ENCODE data around the gene EFNA2. TPM values are rescaled to one million over a fixed set of nuclear protein-coding genes. Genes with fewer than 3 reads are reported as not detected.

EFNA2 gene
- total RNA-seq, 4 donors from 2014 or later = not detected

DNA sequence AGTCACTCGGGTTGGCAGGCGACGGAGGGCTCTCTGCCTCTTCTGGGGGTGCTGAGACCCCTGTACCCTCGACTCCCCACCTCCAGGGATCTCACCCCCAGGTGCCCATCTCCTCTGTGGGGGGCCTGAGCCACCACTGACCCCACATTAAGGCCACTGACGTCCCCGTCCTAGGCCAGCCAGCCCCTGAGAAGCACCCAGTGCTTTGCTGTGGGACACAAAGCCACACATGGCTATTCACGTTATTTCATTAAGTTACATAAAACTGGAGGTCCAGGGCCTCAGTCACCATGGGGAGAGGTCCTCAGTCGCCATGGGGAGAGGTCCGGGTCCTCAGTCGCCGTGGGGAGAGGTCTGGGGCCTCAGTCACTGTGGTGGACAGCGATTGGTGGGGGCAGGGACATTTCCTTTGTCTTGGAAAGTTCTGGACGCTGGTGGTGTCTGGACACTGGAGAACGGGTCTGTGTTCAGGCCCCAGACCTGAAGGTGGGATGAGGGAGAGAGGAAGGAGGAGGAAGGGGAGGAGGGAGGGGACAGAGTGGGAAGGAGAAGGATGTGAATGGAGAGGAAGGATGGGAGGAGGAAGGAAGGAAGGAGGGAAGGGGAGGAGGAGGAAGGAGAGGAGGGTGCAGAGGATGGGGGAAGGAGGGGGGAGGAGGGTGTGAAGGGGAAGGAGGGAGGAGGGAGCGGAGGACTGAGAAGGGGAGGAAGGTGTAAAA lies 3.9 kb upstream of the EFNA2 start:
- 51 to 61% methylated on average over 11 to 12 of the region's 15 CpGs for WGBS, 2 donors
- no peak overlapping the region for H3K4me3 ChIP-seq
- H3K27me3 ChIP-seq = peaks cover 0 to 34% of the 10 kb centered on the region in 2 donors
- peaks cover 0 to 17% (median 1%) of the 10 kb centered on the region in 4 donors for H3K4me1 ChIP-seq
- no peak overlapping the region for H3K27ac ChIP-seq
- no peak for DNase-seq (ENCODE audit: low spot score in 2 of 2)
- TF ChIP-seq POLR2A (IDR thresholded peaks at IDR 0.05) = no peak
- peaks cover 0 to 26% (median 0%) of the 10 kb centered on the region in 3 donors for H3K36me3 ChIP-seq
- no peaks in the 10 kb centered on the region for H3K9me3 ChIP-seq

DNA sequence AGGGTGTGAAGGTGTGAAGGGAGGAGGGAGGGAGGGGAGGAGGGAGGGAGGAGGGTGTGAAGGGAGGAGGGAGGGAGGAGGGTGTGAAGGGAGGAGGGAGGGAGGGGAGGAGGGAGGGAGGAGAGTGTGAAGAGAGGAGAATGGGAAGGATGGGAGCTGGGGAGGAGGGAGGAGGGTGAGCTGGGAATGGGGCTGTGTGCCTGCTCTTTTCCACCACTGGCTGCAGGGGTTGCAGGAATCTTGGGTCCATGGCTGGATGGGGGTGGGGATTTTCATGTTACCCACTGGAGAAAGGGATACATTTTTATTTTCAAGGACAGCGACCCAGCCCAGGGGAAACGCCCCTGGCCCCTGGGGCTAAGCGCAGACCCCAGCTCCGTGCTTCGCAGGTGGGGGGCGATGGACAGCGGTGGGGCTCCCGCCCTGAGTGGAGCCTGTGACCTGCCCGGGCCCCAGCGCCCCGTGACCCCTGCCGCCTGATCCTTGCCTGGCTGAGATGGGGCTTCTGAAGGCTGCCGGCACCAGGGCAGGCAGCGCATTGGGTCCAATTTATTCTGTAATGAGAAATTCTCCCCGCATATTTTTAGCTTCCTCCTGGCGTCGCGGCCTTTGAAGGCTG lies 3.0 kb upstream of the EFNA2 start:
- WGBS, 2 donors = 62 to 68% methylated on average over 11 to 16 of the region's 18 CpGs
- peaks cover 0 to 24% (median 0%) of the 10 kb centered on the region in 4 donors for H3K4me1 ChIP-seq
- H3K36me3 ChIP-seq = peaks cover 0 to 17% (median 0%) of the 10 kb centered on the region in 3 donors
- H3K27me3 ChIP-seq = peaks cover 0 to 44% of the 10 kb centered on the region in 2 donors
- no peak overlapping the region for H3K4me3 ChIP-seq
- H3K9me3 ChIP-seq = no peaks in the 10 kb centered on the region
- TF ChIP-seq, protein P1, sequence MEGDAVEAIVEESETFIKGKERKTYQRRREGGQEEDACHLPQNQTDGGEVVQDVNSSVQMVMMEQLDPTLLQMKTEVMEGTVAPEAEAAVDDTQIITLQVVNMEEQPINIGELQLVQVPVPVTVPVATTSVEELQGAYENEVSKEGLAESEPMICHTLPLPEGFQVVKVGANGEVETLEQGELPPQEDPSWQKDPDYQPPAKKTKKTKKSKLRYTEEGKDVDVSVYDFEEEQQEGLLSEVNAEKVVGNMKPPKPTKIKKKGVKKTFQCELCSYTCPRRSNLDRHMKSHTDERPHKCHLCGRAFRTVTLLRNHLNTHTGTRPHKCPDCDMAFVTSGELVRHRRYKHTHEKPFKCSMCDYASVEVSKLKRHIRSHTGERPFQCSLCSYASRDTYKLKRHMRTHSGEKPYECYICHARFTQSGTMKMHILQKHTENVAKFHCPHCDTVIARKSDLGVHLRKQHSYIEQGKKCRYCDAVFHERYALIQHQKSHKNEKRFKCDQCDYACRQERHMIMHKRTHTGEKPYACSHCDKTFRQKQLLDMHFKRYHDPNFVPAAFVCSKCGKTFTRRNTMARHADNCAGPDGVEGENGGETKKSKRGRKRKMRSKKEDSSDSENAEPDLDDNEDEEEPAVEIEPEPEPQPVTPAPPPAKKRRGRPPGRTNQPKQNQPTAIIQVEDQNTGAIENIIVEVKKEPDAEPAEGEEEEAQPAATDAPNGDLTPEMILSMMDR (IDR thresholded peaks at IDR 0.05) = no peak
- TF ChIP-seq EP300 (IDR thresholded peaks at IDR 0.05) (no peak), POLR2A (IDR thresholded peaks at IDR 0.05) (no peak)
- peak overlapping the region in 1 of 4 donors; percentile 62 for H3K27ac ChIP-seq
- DNase-seq (ENCODE audit: low spot score in 2 of 2) = no peak

DNA sequence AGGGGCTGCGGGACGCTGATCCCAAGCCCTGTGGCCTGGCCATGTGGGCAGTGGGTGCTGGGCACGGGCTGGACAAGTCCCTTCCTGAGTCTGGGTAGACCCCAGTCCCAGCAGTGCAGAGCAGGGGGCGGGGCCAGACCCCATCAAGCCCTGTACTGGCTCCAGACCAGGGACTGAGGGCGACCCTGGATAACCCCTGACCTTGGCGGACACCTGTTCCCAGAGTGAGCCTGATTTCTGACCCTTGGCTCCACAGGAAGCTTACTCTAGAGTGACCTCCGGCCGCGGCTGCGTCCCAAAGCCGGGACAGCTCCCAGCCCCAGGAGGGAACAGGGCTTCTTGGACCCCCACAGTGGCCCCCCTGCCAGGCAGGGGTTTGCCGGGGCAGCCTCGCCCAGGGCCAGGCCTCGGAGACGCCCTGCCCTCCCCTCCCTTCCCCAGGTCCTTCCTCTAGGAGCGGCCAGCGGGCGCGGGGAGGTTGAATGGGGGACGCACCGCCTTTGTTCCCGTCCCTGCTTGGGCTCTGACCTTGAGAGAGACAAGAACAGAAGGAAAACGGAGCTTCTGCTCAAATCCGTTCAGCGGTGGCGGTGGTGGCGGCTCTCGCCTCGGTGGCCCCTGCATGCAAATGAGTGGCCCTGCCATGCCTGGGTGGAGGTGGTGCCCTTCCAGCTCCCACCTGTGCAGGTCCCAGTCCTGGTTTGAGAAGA lies 2.3 kb upstream of the EFNA2 start:
- no peaks in the 10 kb centered on the region for H3K9me3 ChIP-seq
- WGBS, 2 donors = 50 to 70% methylated on average over 17 to 19 of the region's 29 CpGs
- DNase-seq (ENCODE audit: low spot score in 2 of 2) = no peak
- TF ChIP-seq, protein P1 (IDR thresholded peaks at IDR 0.05) = no peak
- no peak for TF ChIP-seq POLR2A (IDR thresholded peaks at IDR 0.05)
- TF ChIP-seq EP300 (IDR thresholded peaks at IDR 0.05) = no peak
- H3K27me3 ChIP-seq = peaks cover 0 to 51% of the 10 kb centered on the region in 2 donors
- no peak overlapping the region for H3K4me3 ChIP-seq
- H3K27ac ChIP-seq = peak overlapping the region in 1 of 4 donors; percentile 62
- H3K36me3 ChIP-seq = peaks cover 0 to 11% (median 0%) of the 10 kb centered on the region in 3 donors
- H3K4me1 ChIP-seq = peaks cover 0 to 26% (median 0%) of the 10 kb centered on the region in 4 donors

DNA sequence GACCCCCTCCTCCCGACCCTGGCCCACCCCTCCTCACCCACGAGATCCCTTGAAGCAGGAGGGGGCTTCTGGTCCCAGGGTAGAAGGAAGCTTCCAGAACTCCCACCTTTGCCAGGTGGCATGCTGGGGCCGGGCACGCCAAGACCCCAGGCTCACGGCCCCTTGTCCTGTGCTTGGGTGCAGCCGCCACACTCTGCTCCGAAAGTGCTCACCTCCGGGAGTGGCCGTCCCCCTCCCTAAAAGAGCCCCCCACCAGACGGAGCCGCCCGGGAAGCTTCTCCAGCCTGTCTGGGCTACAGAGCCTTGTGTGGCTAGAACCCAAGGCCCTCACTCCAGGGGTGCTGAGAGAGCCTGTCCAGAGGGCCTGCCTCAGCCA lies 1.8 kb upstream of the EFNA2 start:
- Histone ChIP-seq H3K9me3 (no peaks in the 10 kb centered on the region), H3K4me1 (peaks cover 0 to 26% (median 0%) of the 10 kb centered on the region in 4 donors), H3K27ac (peak overlapping the region in 1 of 4 donors; percentile 62), H3K4me3 (no peak overlapping the region), H3K36me3 (peaks cover 0 to 5% (median 0%) of the 10 kb centered on the region in 3 donors), H3K27me3 (peaks cover 0 to 56% of the 10 kb centered on the region in 2 donors)
- TF ChIP-seq EP300 (IDR thresholded peaks at IDR 0.05) (no peak), POLR2A (IDR thresholded peaks at IDR 0.05) (no peak)
- TF ChIP-seq, protein P1 (IDR thresholded peaks at IDR 0.05) = no peak
- no peak for DNase-seq (ENCODE audit: low spot score in 2 of 2)
- 85 to 92% methylated on average over 8 to 12 of the region's 12 CpGs for WGBS, 2 donors

DNA sequence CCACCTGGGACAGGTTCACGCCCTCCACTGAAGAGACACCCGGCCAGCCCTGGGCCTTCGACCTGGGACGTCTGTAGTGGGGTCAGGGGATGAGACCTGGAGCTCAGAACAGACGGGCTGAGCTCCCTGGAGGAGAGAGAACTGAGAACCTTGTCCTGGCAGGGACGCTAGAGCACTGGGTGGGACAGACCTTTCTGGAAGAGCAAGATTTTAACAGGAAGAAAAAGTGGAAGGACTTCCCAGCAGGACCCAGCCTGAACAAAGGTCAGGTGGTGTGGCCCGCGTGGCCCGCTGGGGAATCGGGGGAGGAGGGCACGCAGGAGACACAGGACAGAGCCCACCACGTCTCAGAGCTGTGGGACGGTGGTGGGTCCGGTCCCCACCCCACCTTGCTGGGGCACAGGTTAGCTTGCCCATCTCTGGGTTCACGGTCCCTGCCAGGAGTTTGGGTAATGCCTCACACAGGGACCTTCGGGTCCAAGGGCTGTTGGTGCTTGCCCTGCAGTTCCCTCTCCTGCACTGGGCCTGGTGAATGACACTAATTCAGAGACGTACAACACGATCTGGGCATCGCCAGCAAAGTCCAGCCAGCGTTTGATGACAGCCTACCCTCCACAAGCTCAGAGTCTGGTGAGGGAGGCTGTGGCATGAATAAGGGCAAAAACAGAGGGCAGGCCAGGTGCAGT lies 1.2 kb upstream of the EFNA2 start:
- TF ChIP-seq, protein P1 (IDR thresholded peaks at IDR 0.05) = no peak
- TF ChIP-seq EP300 (IDR thresholded peaks at IDR 0.05) (no peak), POLR2A (IDR thresholded peaks at IDR 0.05) (no peak)
- peaks cover 0 to 61% of the 10 kb centered on the region in 2 donors for H3K27me3 ChIP-seq
- no peaks in the 10 kb centered on the region for H3K9me3 ChIP-seq
- 71 to 74% methylated on average over 14 to 20 of the region's 20 CpGs for WGBS, 2 donors
- peaks cover 0 to under 1% (median 0%) of the 10 kb centered on the region in 3 donors for H3K36me3 ChIP-seq
- H3K4me1 ChIP-seq = peaks cover 0 to 26% (median 0%) of the 10 kb centered on the region in 4 donors
- peak overlapping the region in 1 of 4 donors; percentile 64 for H3K27ac ChIP-seq
- H3K4me3 ChIP-seq = no peak overlapping the region
- no peak for DNase-seq (ENCODE audit: low spot score in 2 of 2)
